Duodenal mucosa (tissue), 2 donors: ENCODE measurements around the gene GNAI2.
A peak's percentile ranks its signal among the peaks of the same experiment; 100 is the strongest.
"Not testable (repeated sequence)": the region's sequence is repeated elsewhere in the genome, so short reads cannot be mapped to it uniquely, and the experiment has no call there.

Experiments
- H3K27ac ChIP-seq: one replicate; pipeline ENCODE4 v1.7.0; 2013; ENCODE audit warnings: low read depth, low read length
- H3K27me3 ChIP-seq, 2 donors: one replicate each; pipeline ENCODE4 v1.7.0; 2013; ENCODE audit warnings: low read length in 2 of 2, control low read depth in 1 of 2; ENCODE audit not compliant: insufficient read depth in 2 of 2, control insufficient read depth in 1 of 2
- H3K36me3 ChIP-seq, 2 donors: one replicate each; pipeline ENCODE4 v1.7.0; 2013; ENCODE audit warnings: low read length in 2 of 2, control low read depth in 1 of 2; ENCODE audit not compliant: insufficient read depth in 2 of 2, control insufficient read depth in 1 of 2
- H3K4me1 ChIP-seq, 2 donors: one replicate each; pipeline ENCODE4 v1.7.0; 2013; ENCODE audit warnings: low read length in 2 of 2, control low read depth in 1 of 2; ENCODE audit not compliant: insufficient read depth in 2 of 2, control insufficient read depth in 1 of 2
- H3K4me3 ChIP-seq, 2 donors: one replicate each; pipeline ENCODE4 v1.7.0; 2013; ENCODE audit warnings: low read length in 2 of 2, low read depth in 1 of 2
- H3K9ac ChIP-seq, 2 donors: one replicate each; pipeline ENCODE4 v1.7.0; 2013; ENCODE audit warnings: low read length in 2 of 2, low read depth in 1 of 2
- H3K9me3 ChIP-seq, 2 donors: one replicate each; pipeline ENCODE4 v1.7.0; 2013; ENCODE audit warnings: low read length in 2 of 2, control low read depth in 1 of 2; ENCODE audit not compliant: control insufficient read depth in 1 of 2

The GNAI2 gene

GRCh38 chr3:50262200-50262599, 26.2 kb downstream of the GNAI2 start:
- H3K27ac ChIP-seq, result not testable (repeated sequence)
- H3K36me3 ChIP-seq, result peaks cover 9 to 10% of the 10 kb centered on the region in 2 donors

GRCh38 chr3:50262778-50263177, 26.8 kb downstream of the GNAI2 start:
- Histone ChIP-seq H3K36me3 (peaks cover 4 to 5% of the 10 kb centered on the region in 2 donors), H3K9ac (no peak overlapping the region), H3K4me3 (no peak overlapping the region), H3K27me3 (no peaks in the 10 kb centered on the region), H3K4me1 (peaks cover 47 to 48% of the 10 kb centered on the region in 2 donors), H3K9me3 (no peaks in the 10 kb centered on the region), H3K27ac (no peak overlapping the region)

More at GRCh38 chr3:50262200-50262599, 26.2 kb downstream of the GNAI2 start:
- not testable (repeated sequence) for H3K9ac ChIP-seq, H3K4me3 ChIP-seq, H3K27me3 ChIP-seq, H3K9me3 ChIP-seq
- peaks cover 41 to 43% of the 10 kb centered on the region in 2 donors for H3K4me1 ChIP-seq

DNA sequence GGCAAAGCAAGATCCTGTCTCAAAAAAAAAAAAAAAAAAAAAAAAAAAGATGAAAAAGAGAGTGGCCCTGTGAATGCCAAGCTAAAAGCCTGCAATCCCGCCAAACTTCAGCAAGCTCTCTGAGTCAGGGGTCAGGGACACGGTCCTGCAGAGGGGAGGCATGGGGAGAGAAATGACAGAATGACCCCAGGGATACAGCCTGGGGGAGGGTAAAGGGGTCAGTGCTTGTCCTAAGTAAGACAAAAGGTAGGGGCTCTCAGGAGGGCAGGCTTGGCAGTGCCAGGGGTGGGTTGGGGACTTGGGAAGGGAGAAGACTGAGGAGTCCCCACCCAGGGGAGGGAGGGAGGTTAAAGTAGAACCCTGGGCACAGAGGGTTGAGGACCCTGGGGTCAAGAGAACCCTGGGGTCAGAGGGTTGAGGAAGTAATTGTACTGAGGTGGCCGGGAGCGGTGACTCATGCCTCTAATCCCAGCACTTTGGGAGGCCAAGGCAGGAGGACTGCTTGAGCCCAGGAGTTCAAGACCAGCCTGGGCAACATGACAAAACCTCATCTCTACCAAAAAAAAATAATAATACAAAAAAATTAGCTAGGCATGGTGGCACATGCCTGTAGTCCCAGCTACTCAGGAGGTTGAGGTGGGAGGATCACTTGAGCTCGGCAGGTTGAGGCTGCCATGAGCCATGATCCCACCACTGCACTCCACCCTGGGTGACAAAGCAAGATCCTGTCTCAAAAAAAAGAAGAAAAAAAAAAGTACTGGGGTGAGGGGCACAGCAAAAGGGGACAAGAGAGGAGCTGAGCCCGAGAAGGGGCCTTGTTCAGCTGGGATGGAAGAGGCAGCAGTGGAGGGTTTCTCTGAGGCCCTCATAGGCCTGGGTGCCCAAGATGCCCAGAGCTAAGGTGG, 27.7 kb downstream of the GNAI2 start:
- Histone ChIP-seq H3K4me1 (peaks cover 56 to 58% of the 10 kb centered on the region in 2 donors), H3K27ac (peak overlapping the region; percentile 54), H3K4me3 (no peak overlapping the region), H3K9me3 (no peaks in the 10 kb centered on the region), H3K36me3 (no peaks in the 10 kb centered on the region), H3K9ac (peak overlapping the region in 1 of 2 donors; percentile 20), H3K27me3 (no peaks in the 10 kb centered on the region)

- Histone ChIP-seq H3K27me3 (no peaks in the 10 kb centered on the region), H3K4me3 (no peak overlapping the region), H3K4me1 (peaks cover 58 to 59% of the 10 kb centered on the region in 2 donors), H3K27ac (peak overlapping the region; percentile 54), H3K36me3 (no peaks in the 10 kb centered on the region), H3K9me3 (no peaks in the 10 kb centered on the region), H3K9ac (peak overlapping the region; percentile 20 to 26)
Measured at GRCh38 chr3:50264383-50264963, 28.5 kb downstream of the GNAI2 start.

- peak overlapping the region; percentile 82 for H3K27ac ChIP-seq
- no peak overlapping the region for H3K4me3 ChIP-seq
- H3K27me3 ChIP-seq, result no peaks in the 10 kb centered on the region
- H3K4me1 ChIP-seq, result peaks cover 54 to 60% of the 10 kb centered on the region in 2 donors
- H3K36me3 ChIP-seq, result no peaks in the 10 kb centered on the region
- peak overlapping the region; percentile 26 to 36 for H3K9ac ChIP-seq
- H3K9me3 ChIP-seq, result no peaks in the 10 kb centered on the region
Measured at GRCh38 chr3:50264964-50265485, 29.0 kb downstream of the GNAI2 start.

- Histone ChIP-seq H3K9ac (peak overlapping the region in 1 of 2 donors; percentile 36), H3K27ac (peak overlapping the region; percentile 82)
Measured at GRCh38 chr3:50265571-50265970, 29.6 kb downstream of the GNAI2 start.

DNA sequence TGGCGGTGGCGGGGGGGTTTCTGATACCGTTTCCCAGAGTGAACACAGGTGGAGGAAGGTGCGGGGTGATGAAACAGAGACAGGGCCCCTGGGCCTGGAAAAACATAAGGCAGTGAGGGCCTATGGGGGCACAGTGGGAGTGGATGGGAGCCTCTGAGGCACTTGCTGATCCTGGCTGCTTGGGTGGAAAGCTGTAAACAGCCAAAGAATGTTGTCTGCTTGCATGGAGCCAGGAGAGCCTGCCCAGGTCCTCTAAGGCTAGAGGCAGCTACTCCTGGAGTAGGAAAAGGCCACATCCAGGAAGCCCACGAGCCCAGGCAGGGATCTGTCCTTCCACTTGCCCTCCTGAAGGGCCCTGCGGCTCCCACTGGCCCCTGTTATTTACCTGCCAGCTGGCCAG, 30.0 kb downstream of the GNAI2 start:
- Histone ChIP-seq H3K4me3 (peak overlapping the region in 1 of 2 donors; percentile 62), H3K9me3 (no peaks in the 10 kb centered on the region), H3K9ac (peak overlapping the region; percentile 43 to 91), H3K36me3 (no peaks in the 10 kb centered on the region), H3K4me1 (peaks cover 55 to 63% of the 10 kb centered on the region in 2 donors), H3K27ac (peak overlapping the region; percentile 82), H3K27me3 (no peaks in the 10 kb centered on the region)

More at GRCh38 chr3:50265571-50265970, 29.6 kb downstream of the GNAI2 start:
- H3K9me3 ChIP-seq, result no peaks in the 10 kb centered on the region
- H3K4me1 ChIP-seq, result peaks cover 55 to 63% of the 10 kb centered on the region in 2 donors
- no peaks in the 10 kb centered on the region for H3K27me3 ChIP-seq
- no peak overlapping the region for H3K4me3 ChIP-seq
- no peaks in the 10 kb centered on the region for H3K36me3 ChIP-seq

DNA sequence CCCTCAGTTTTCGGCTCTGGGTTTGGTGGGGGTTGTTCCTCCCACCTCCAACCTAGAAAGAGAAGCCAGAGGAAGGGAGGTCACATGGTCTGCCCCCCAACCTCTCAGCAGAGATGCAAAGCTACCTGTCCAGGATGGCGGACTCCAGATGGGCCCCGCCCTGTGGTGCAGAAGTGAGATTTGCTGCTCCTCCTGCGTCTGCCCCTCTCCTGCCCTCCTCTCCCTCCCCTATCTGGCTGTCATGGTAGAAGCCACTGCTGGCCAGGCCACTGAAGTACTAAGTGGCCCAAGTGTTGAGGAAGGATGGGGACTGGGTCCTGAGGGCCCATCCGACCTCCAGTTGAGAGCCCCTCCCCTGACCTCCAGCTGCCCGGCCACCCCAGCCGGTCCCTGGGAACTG, 30.8 kb downstream of the GNAI2 start:
- Histone ChIP-seq H3K27me3 (no peaks in the 10 kb centered on the region), H3K36me3 (no peaks in the 10 kb centered on the region), H3K27ac (peak overlapping the region; percentile 69), H3K9me3 (no peaks in the 10 kb centered on the region), H3K9ac (peak overlapping the region; percentile 79 to 91), H3K4me1 (peaks cover 62 to 69% of the 10 kb centered on the region in 2 donors), H3K4me3 (peak overlapping the region; percentile 62 to 67)

DNA sequence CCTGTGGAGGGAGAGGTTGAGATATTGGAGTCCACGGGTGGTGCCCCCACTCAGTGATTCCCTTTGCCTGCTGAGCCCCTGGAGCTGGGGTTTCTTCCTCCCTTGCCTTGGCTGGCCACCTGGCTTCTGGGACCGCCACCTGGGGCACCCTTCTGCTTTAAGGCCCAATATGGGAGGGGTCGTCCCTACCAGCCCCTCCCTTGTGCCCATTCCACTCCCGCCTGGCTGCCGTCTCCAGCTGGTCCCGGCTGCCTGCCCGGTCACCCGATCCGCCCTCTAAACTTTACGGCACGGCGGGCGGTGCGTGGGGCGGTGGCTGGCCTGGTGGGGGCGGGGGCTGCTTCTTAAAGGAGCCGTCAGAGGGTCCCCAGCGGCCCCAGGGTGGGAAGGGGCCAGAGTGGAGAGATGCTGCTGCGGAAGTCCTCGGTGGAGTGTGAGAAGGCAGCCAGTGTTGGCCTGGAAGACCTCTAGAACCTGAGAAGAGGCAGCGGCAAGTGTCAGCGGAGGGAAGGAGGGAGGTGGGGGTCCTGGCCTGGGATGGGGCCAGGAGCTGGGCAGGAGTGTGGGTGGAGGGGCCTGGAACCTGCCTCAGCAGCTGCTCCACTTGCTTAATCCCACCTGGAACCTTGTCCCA, 31.4 kb downstream of the GNAI2 start:
- H3K36me3 ChIP-seq, result no peaks in the 10 kb centered on the region
- peaks cover 64 to 73% of the 10 kb centered on the region in 2 donors for H3K4me1 ChIP-seq
- H3K9me3 ChIP-seq, result no peaks in the 10 kb centered on the region
- peak overlapping the region; percentile 79 to 91 for H3K9ac ChIP-seq
- peak overlapping the region; percentile 67 to 74 for H3K4me3 ChIP-seq
- no peaks in the 10 kb centered on the region for H3K27me3 ChIP-seq
- peak overlapping the region; percentile 69 for H3K27ac ChIP-seq
